Glutamatergic neuron (in vitro differentiated cells): Measurements from ENCODE around the gene SPAG6. TPM values are rescaled to one million over a fixed set of nuclear protein-coding genes. Genes with fewer than 3 reads are reported as not detected.

Experiments used
- DNase-seq: peaks from one replicate; pipeline ENCODE4 v3.0.0; 2022
- H3K27ac Mint-ChIP-seq: one replicate; pipeline ENCODE4 v1.8.0; 2020; ENCODE audit warnings: mild to moderate bottlenecking, mixed read lengths, inconsistent platforms; ENCODE audit not compliant: unreplicated experiment
- H3K27me3 Mint-ChIP-seq: one replicate; pipeline ENCODE4 v1.8.0; 2020; ENCODE audit warnings: mild to moderate bottlenecking, moderate library complexity, mixed read lengths, inconsistent platforms; ENCODE audit not compliant: unreplicated experiment
- H3K36me3 Mint-ChIP-seq: one replicate; pipeline ENCODE4 v1.8.0; 2020; ENCODE audit warnings: mild to moderate bottlenecking, mixed read lengths, inconsistent platforms; ENCODE audit not compliant: unreplicated experiment
- H3K4me1 Mint-ChIP-seq: one replicate; pipeline ENCODE4 v1.8.0; 2020; ENCODE audit warnings: mild to moderate bottlenecking, low read depth, mixed read lengths, inconsistent platforms; ENCODE audit not compliant: unreplicated experiment
- H3K4me3 Mint-ChIP-seq: one replicate; pipeline ENCODE4 v1.8.0; 2020; ENCODE audit warnings: mild to moderate bottlenecking, mixed read lengths, inconsistent platforms; ENCODE audit not compliant: unreplicated experiment
- H3K9me3 Mint-ChIP-seq: one replicate; pipeline ENCODE4 v1.8.0; 2020; ENCODE audit warnings: mild to moderate bottlenecking, moderate library complexity, mixed read lengths, inconsistent platforms; ENCODE audit not compliant: unreplicated experiment
- total RNA-seq: library from RNA; stranded (reverse); fragmentation: NEBNext Ultra II Directional; extraction: Animal tissue kit (Norgen Biotek cat#: 25700); gene quantifications from one replicate; pipeline ENCODE4 v1.2.1, GENCODE V29; 2021; ENCODE audit not compliant: unreplicated experiment
- TF ChIP-seq, protein P1 (sequence below): fragments of 200-600 bp; sonication (generic); IDR thresholded peaks from one replicate; pipeline ENCODE4 v1.5.0; 2021; ENCODE audit not compliant: partially characterized antibody, unreplicated experiment

The SPAG6 gene
- total RNA-seq, 1 donor from 2014 or later, result not detected

DNA sequence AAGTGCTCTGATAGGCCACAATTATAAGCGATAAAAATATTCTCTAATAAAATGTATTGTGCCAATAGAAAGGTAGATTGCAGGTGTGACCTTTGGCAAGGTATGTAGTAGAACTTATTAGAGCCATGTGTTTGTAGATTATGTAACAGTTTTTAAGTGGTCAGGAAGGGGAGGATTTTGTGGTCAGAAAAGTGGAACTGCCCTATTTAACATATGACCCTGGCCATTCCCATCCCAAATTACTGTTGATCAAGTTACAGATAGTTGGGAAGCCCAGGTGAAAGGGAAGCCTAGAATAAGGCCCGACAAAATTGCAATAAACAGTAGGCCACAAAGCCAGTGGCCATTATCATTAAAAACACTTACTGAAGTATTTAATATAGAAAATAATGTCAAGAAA, 89.2 kb downstream of the SPAG6 start:
- H3K36me3 Mint-ChIP-seq, result no peaks in the 10 kb centered on the region
- peaks cover 6% of the 10 kb centered on the region for H3K27me3 Mint-ChIP-seq
- H3K27ac Mint-ChIP-seq, result no peak overlapping the region
- H3K4me1 Mint-ChIP-seq, result peaks cover 7% of the 10 kb centered on the region
- peaks cover 8% of the 10 kb centered on the region for H3K9me3 Mint-ChIP-seq
- TF ChIP-seq, protein P1, sequence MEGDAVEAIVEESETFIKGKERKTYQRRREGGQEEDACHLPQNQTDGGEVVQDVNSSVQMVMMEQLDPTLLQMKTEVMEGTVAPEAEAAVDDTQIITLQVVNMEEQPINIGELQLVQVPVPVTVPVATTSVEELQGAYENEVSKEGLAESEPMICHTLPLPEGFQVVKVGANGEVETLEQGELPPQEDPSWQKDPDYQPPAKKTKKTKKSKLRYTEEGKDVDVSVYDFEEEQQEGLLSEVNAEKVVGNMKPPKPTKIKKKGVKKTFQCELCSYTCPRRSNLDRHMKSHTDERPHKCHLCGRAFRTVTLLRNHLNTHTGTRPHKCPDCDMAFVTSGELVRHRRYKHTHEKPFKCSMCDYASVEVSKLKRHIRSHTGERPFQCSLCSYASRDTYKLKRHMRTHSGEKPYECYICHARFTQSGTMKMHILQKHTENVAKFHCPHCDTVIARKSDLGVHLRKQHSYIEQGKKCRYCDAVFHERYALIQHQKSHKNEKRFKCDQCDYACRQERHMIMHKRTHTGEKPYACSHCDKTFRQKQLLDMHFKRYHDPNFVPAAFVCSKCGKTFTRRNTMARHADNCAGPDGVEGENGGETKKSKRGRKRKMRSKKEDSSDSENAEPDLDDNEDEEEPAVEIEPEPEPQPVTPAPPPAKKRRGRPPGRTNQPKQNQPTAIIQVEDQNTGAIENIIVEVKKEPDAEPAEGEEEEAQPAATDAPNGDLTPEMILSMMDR, result no peak
- DNase-seq, result no peak
- H3K4me3 Mint-ChIP-seq, result no peak overlapping the region

- Mint-ChIP-seq H3K27me3 (peaks cover 6% of the 10 kb centered on the region), H3K9me3 (peaks cover 8% of the 10 kb centered on the region), H3K27ac (peak overlapping the region; percentile 46), H3K4me3 (no peak overlapping the region), H3K36me3 (no peaks in the 10 kb centered on the region), H3K4me1 (peaks cover 7% of the 10 kb centered on the region)
- TF ChIP-seq, protein P1, result no peak
- DNase-seq, result no peak
Observed at GRCh38 chr10:22435650-22436049, 90.4 kb downstream of the SPAG6 start.

DNA sequence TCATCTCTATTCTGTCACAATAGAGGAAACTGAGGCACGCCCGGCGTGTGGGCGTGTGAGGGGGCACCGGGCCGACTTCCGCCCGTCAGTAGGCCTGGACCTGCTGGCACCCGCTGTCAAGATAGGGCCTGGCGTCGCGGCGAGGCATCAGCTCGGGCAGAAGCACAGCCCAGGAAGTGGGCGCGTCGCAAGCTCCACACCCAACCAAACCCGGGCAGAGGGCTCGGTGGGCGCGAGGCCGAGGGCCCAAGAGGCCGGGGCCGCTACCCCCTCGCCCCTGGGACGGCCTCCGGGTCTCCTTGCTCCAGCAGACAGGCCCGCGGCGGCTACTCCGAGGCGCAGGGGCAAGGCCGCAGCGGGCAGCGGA, 91.2 kb downstream of the SPAG6 start:
- DNase-seq, result no peak
- peak overlapping the region; percentile 40 for H3K4me3 Mint-ChIP-seq
- H3K27me3 Mint-ChIP-seq, result peaks cover 6% of the 10 kb centered on the region
- peaks cover 7% of the 10 kb centered on the region for H3K4me1 Mint-ChIP-seq
- H3K36me3 Mint-ChIP-seq, result no peaks in the 10 kb centered on the region
- H3K27ac Mint-ChIP-seq, result no peak overlapping the region
- peaks cover 8% of the 10 kb centered on the region for H3K9me3 Mint-ChIP-seq
- TF ChIP-seq, protein P1, result no peak

DNA sequence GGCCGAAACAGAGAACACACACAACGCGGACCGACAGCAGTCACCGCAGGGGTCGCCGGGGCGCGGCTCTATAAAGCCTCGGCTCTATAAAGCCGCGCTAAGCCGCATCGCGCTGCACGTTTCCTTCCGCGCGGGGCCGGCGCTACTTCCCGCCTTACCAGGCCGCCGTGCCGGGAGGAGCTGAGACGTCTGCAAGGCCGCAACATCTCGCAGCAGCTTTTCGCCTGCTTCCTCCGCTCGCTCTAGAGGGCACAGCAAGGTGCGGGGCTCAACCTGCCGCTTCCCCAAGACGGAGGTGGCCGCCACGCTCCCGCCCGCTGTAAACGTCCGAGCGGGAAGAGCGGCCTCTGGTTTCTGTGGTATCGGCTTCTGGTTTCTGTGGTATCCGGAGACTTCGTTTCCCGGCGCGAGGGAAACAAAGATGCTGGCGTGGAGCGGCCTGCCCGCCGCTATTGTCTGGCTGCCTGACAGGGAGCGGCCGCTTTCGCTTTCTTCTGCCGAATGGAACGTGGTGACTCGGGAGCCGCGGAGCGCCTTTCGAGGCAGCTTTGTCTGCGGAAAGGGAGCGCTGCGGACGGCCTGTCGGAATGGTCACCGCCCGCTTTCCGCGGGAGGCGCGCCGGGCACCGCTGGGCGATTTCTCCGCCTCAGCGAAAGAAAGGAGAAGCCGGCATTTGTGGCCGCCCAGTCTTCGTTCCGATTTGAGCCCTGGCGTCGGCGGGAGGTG, 91.8 kb downstream of the SPAG6 start:
- peak overlapping the region; percentile 94 for H3K27ac Mint-ChIP-seq
- TF ChIP-seq, protein P1, result no peak
- DNase-seq, result peak; percentile 95
- peaks cover 7% of the 10 kb centered on the region for H3K4me1 Mint-ChIP-seq
- H3K4me3 Mint-ChIP-seq, result peak overlapping the region; percentile 94
- peaks cover 8% of the 10 kb centered on the region for H3K9me3 Mint-ChIP-seq
- peaks cover 6% of the 10 kb centered on the region for H3K27me3 Mint-ChIP-seq
- no peaks in the 10 kb centered on the region for H3K36me3 Mint-ChIP-seq
